Dermis blood vessel endothelial cell (primary cell): ENCODE data around the gene ZNF597. TPM values are rescaled to one million over a fixed set of nuclear protein-coding genes. Genes with fewer than 3 reads are reported as not detected.

Source experiments
- DNase-seq: peaks from one replicate; pipeline ENCODE4 v3.0.0; 2010
- total RNA-seq: library from RNA; depleted of rRNA; stranded (reverse); fragments of >200 nt; gene quantifications from 2 replicates; pipeline ENCODE4 v1.2.3, GENCODE V29; 2014

ZNF597 gene
- total RNA-seq, 1 donor from 2014 or later: 3.7 TPM

DNA sequence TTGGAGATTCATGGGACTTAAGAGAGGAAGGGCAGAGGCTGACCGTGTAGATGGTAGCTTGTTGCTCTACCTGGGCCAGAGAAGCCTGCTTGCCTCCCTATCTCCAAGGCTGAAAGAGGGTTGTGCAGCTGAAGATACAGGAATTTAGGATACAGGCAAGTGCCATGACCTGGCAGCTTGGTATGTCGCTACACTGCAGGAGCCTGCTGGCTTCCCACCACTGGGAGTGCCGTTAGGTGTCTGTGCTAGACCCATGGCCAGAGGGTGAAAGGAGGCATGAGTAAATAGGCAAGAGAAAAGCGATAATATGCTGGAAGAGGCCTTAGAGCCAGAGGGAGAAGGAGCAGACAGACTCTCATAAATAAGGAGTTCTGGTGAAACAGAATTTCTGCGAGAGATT lies 10.8 kb upstream of the ZNF597 start:
- no peak for DNase-seq

DNA sequence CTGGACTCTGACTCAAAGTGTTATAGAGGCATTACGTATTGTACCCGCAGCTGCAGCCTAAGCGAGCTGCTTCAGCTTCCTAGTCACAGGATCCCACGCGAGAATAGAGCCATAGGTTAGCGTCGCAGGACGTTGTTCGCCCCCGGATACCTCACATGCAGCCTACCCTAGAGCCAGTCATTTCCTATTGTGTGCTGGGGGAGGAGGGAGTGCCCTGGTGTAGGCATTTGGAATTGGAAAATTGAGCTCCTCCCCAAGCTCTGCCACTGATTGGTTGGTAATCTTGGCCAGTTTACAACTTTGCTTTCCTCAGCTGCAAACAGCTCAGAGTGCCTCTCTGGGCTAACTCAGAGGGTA lies 706 bp upstream of the ZNF597 start:
- peak; percentile 91 for DNase-seq

DNA sequence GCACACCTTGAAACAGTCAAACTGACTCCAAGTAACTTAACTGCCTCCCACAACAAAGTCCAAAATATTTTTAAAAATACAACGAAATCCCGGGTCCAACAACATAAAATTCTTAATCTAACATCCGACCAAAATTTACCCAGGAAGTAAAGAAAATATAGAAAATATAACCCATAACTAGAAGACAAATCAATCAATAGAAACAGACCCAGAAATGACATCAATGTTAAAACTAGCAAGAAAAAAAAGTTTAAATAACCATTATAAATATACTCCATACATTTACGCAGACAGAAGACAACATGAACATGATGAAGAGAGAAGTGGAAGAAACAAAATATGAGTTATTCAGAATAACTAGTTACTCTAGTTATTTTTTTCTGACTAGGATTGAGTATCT lies 3.7 kb downstream of the ZNF597 start:
- no peak for DNase-seq

DNA sequence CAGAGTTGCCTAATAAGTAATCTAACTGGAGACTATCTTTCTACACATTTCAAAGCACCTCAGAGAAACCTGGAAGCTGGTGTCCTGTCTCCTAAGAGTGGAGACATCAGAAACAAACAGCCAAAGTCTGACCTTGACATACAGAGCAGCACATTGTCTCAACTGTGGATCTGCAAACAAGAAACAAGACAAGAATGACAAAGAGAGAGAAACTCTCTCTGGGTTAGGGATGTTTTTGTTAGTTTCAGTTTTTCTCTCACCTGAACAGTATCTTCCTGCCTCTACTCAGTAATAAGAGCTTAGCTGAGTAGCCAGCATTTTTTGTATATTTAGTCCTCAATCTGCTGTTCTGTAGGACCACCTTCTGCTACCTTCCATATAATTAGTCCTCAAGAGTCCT lies 8.9 kb downstream of the ZNF597 start:
- no peak for DNase-seq

DNA sequence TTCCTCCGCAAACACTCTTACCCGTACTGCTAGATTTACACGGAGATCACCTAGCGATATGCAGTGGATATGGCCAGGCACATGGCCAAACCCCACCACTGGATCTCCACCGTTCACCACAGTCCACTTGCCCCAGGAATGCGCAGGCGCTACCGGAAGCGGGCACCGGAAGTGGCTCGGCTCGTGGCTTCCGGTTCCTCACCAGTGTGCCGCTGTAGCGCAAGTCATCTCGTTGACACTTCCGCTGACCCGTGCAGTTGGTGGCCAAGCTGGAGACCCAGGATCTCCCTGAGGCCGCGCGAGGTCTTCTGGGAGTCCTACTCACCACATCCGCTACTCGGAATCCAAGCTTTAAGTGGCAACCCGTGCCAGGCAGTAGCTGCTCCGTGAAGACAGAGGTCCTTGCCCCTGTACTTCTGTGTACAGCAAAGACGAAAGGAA lies 11.5 kb downstream of the ZNF597 start:
- DNase-seq: peak; percentile 5

DNA sequence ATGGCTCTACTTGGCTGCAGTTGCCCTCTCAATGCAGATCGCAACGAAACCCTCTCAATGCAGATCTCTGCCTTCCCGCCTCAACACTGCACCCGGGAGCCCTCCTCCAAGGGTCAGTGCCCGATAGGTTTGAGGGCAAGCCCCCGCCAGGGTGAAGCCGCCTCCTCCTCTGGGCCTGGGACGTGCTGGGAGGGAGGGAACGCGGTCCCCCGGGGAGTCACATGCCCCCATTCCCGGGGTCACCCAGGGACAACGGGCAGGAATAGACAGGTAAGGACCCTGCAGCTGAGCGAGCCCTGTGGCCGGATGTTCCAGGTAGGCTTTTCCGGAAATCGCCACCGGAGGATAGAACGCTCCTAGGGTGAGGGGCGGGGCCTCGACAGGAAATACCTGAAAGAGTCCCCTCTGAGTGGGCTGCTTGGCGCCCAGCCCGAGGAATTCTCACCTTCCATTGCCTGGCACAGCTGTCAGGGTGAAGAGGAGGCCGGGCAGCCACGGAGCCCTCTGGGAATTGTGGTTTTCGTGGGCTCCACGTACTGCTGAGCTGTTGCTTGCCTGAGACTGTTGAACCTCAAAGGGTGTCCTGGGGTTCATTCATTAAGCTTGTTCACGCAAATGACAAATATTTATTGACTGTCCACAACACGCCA lies 29.4 kb downstream of the ZNF597 start:
- no peak for DNase-seq

DNA sequence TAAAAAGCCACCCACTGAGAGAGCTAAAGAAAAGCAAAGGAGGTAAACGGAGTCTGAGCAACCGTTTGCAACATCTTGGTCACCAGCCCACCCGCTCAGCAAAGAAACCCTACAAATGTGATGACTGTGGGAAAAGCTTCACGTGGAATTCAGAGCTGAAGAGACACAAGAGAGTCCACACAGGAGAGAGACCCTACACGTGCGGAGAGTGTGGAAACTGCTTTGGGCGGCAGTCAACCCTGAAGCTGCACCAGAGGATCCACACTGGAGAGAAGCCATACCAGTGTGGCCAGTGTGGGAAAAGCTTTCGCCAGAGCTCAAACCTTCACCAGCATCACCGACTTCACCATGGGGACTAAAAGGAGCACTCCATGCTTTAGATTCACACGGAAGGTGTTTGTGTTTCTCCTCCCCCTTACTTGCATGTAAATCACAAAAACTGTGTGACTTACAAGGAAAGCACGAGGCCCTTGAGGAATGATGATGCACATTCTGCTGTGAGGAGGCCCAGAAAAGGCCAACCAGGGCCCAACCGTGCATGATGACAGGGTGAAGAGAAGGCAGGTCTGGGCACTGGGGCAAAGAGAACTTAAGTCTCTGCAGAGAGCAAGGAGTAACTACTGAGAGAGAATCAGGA lies 34.6 kb downstream of the ZNF597 start:
- no peak for DNase-seq

DNA sequence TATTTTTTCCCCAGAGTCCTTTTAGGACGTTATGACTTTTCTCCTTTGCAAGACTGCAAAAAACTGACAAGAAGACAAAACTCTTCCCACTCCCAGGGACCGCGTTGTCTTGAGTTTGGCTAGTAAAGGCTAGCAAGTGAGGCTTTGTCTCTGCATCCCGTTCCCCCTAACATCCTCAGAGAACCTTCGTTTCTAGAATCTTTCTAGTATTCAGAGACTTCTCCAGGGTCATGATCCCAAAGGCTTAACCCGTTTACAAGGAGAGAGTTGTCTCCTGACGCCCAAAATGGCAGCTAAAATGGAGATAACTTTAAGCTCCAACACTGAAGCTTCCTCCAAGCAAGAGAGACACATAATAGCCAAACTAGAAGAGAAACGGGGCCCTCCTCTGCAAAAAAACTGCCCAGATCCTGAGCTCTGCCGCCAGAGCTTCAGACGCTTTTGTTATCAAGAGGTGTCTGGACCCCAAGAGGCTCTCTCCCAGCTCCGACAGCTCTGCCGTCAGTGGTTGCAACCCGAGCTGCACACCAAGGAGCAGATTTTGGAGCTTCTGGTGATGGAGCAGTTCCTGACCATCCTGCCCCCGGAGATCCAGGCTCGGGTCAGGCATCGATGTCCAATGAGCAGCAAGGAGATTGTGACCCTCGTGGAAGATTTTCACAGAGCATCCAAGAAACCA lies 41.4 kb downstream of the ZNF597 start:
- DNase-seq: peak; percentile 20

DNA sequence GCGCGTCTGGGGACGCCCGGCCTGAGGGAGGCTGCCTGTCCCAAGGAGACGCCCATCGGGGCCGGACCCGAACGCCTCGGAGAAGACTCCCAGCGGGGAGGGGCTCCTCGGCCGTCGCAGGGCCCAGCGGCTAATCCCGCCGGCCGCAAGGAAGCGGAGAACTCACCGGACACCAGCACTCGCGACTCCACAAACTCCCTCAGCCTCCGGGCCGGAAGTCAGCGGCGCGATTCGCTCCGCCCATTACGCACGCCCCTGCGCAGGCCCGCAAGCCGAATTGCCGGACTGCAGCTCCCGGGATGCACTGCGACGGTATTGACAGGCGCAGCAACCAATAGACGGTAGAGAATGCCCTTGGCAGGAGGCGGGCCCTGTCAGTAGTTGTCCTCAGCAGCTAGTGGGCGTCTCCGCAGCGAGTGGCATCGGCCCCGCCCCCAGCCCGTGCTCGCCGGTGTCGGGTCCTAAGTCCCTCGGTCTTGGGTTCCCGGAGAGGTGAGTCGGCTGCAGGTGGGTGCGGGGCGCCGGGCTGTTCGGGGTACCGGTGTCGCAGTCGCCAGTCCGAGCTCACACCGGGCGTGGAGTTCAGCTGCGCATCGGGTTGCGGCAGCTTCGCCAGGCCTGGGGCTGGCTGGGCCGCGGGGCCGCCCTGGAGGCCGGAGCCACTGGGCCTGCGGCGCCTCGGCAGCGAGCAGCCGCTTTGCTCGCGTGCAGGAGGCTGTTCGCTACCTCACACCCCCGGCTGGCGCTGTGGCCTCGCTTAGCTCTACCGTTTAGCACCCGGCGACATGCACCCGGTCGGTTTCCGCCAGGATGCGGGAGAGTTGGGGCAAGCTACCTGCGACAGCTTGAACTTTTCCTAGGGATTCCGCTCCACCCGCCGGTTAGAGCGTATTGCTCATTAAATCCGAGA lies 42.3 kb downstream of the ZNF597 start, which contains the start of the genes ZNF174 and ZSCAN32:
ZNF174 (plus strand) TSS at position 437 of the 910 bp plus-strand sequence. CDS start 790 bp downstream, outside the sequence.
ZSCAN32 (minus strand) TSS at position 226 of the 910 bp plus-strand sequence. CDS start 3,447 bp downstream, outside the sequence.
- DNase-seq: peak; percentile 99

DNA sequence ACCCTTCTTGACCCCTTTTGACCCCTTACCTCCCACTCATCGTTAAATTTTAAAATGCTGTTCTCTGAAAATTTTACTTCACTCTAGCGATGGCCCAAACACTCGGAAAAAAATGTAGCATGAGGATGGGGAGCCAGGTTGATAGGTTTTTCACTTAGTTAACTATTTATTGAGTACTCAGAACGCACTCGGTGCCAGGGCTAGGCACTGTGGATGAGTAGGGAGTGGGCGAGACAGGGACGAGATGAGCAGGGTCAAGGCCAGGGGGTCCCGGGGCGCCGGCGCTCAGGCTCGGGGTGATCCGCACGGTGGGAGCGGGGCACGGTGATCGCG lies 42.9 kb downstream of the ZNF597 start:
- no peak for DNase-seq

DNA sequence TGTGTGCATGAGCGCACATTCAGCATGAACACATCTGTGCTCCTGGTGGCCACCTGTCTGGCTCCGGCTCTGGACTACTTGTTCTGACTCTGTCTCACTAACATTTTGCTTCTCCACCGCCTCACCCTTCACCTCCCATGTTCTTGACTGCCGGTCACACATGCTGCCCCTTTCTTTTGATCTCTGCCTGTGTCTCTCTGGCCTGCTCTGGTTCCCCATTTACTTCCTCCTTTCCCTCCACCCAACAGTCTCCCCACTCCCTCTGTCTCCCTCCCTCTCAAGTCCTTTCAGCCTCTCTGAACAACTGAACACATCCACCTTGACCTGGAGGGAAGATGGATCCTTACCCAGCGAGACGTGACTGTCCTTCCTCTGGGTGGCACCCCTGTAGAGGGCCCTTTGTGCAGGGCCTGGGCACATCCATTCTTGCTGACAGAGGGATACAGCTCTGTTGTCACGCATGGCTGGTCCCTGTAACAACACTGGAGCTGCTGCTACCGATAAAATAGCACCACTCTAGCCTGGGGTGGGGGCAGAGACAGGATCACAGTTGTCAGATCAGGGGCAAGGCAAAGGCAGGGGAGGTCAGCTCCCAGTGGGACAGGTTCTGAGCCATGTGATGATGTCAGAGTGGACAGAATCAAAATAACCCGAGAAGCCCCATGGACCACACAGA lies 53.5 kb downstream of the ZNF597 start:
- DNase-seq: no peak

DNA sequence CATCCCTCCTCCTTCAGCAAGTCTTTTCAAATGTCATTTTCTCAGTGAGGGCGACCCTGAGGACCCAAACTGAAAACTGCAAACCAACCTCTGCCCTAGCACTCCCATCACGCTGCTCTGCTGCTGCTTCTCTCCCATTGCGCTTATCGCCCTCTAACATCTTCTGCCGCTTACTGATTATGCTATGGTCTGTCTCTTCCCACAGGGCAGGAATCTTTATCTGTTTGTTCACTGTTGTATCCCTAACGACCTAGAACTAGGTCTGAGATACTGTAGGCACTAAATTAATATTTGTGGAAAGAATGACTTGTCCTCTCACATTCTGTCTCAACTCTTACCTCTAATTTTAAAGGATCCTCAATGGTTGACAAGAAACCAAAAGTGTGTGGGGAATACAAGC lies 55.0 kb downstream of the ZNF597 start:
- no peak for DNase-seq

DNA sequence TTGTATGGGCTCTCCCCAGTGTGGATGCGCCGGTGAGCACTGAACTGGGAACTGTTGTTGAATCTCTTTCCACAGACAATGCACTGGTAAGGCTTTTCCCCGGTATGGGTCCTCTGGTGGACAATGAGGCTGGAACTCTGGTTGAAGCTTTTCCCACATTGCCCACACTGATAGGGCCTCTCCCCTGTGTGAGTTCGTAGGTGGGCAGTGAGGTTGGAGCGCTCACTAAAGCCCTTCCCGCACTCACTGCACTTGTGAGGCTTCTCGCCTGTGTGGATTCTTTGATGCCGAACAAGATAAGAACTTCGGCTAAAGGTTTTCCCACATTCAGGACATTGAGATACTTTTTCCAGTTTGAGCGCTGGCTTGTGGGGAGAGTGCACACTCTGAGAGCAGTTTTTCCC lies 60.3 kb downstream of the ZNF597 start:
- DNase-seq: no peak

Other genes starting within 250 kb of the ZNF597 start
- gene ZNF200, start 208.3 kb downstream of the ZNF597 start, total RNA-seq: 11.2 and 11.6 TPM in 2 replicates
- gene MEFV, start 186.9 kb downstream of the ZNF597 start, total RNA-seq: under 0.01 and 0.05 TPM in 2 replicates
- gene ZNF263, start 160.0 kb downstream of the ZNF597 start, total RNA-seq: 57.5 and 59.4 TPM in 2 replicates
- 2.4 and 3.4 TPM in 2 replicates for gene TIGD7, start 138.1 kb downstream of the ZNF597 start, total RNA-seq
- 19.6 and 23.5 TPM in 2 replicates for gene ZNF75A, start 138.0 kb downstream of the ZNF597 start, total RNA-seq
- gene OR2C1, start 87.6 kb downstream of the ZNF597 start, total RNA-seq: not detected in 2 replicates
- gene ZSCAN32, start 42.5 kb downstream of the ZNF597 start, total RNA-seq: 12.4 and 12.6 TPM in 2 replicates
- 6.4 and 8.0 TPM in 2 replicates for gene ZNF174, start 42.3 kb downstream of the ZNF597 start, total RNA-seq
- gene NAA60, start 176 bp upstream of the ZNF597 start, total RNA-seq: 19.9 and 22.8 TPM in 2 replicates
- gene C16orf90, start 52.0 kb upstream of the ZNF597 start, total RNA-seq: not detected in 2 replicates
- gene CLUAP1, start 57.5 kb upstream of the ZNF597 start, total RNA-seq: 12.1 and 17.3 TPM in 2 replicates
- 2.0 and 9.5 TPM in 2 replicates for gene NLRC3, start 133.9 kb upstream of the ZNF597 start, total RNA-seq
- gene SLX4, start 168.1 kb upstream of the ZNF597 start, total RNA-seq: 2.7 and 5.6 TPM in 2 replicates
- gene DNASE1, start 211.2 kb upstream of the ZNF597 start, total RNA-seq: 16.8 and 20.8 TPM in 2 replicates